GM19025 (cell line): Measurements from ENCODE around the gene TAF9.
"Not testable (repeated sequence)": the region's sequence is repeated elsewhere in the genome, so short reads cannot be mapped to it uniquely, and the experiment has no call there.

Experiments
- ATAC-seq: cut with Tn5 transposase; IDR thresholded peaks from one replicate; pipeline ENCODE4 v1.9.1; 2021; ENCODE audit warnings: mild to moderate bottlenecking, low read depth, moderate library complexity; ENCODE audit not compliant: unreplicated experiment

TAF9 gene

GRCh38 chr5:69369340-69370121, at the start of gene TAF9, which contains the start of the genes AK6 and RAD17:
Gene TAF9 (minus strand): TSS chr5:69369520. CDS start chr5:69365737, 3,783 bp downstream.
Gene AK6 (minus strand): TSS chr5:69369520. CDS start chr5:69369490, 30 bp downstream.
Gene RAD17 (plus strand): TSS chr5:69369818. CDS start chr5:69372209, 2,391 bp downstream.
- ATAC-seq = peak; percentile 90

- no peak for ATAC-seq
Measured at GRCh38 chr5:69418554-69418953, 49.2 kb upstream of the TAF9 start.

- no peak for ATAC-seq
Measured at GRCh38 chr5:69416699-69417098, 47.4 kb upstream of the TAF9 start.

- no peak for ATAC-seq
Measured at GRCh38 chr5:69416180-69416579, 46.9 kb upstream of the TAF9 start.

GRCh38 chr5:69415584-69415958, 46.3 kb upstream of the TAF9 start:
- ATAC-seq = no peak

GRCh38 chr5:69414885-69415583, 45.7 kb upstream of the TAF9 start, which contains the start of gene MARVELD2:
Gene MARVELD2 (plus strand): TSS chr5:69415116. CDS start chr5:69419386, 4,270 bp downstream.
- ATAC-seq = peak; percentile 80

GRCh38 chr5:69404659-69405330, 35.5 kb upstream of the TAF9 start:
- ATAC-seq = no peak

GRCh38 chr5:69378376-69378775, 9.1 kb upstream of the TAF9 start:
- no peak for ATAC-seq

- peak; percentile 67 for ATAC-seq
Measured at GRCh38 chr5:69374911-69375446, 5.7 kb upstream of the TAF9 start.

GRCh38 chr5:69372394-69372793, 3.1 kb upstream of the TAF9 start:
- ATAC-seq = no peak

- not testable (repeated sequence) for ATAC-seq
Measured at GRCh38 chr5:69370335-69370734, 1.0 kb upstream of the TAF9 start.

- peak; percentile 22 for ATAC-seq
Measured at GRCh38 chr5:69368458-69369339, 621 bp downstream of the TAF9 start.

GRCh38 chr5:69367697-69368279, 1.5 kb downstream of the TAF9 start:
- no peak for ATAC-seq

- ATAC-seq = no peak
Measured at GRCh38 chr5:69364850-69365249, 4.5 kb downstream of the TAF9 start.

GRCh38 chr5:69364414-69364813, 4.9 kb downstream of the TAF9 start:
- no peak for ATAC-seq

- no peak for ATAC-seq
Measured at GRCh38 chr5:69360442-69360841, 8.9 kb downstream of the TAF9 start.

- ATAC-seq = no peak
Measured at GRCh38 chr5:69359699-69360098, 9.6 kb downstream of the TAF9 start.

GRCh38 chr5:69350664-69351063, 18.7 kb downstream of the TAF9 start:
- ATAC-seq = no peak

GRCh38 chr5:69343083-69343482, 26.2 kb downstream of the TAF9 start:
- no peak for ATAC-seq
